GM23338 (cell line): ENCODE results near the gene ANO1. TPM values are rescaled to one million over a fixed set of nuclear protein-coding genes. Genes with fewer than 3 reads are reported as not detected.

Source experiments
- ATAC-seq: fragments of 200-7000 bp; cut with Tn5 transposase; 3 replicates; pipeline ENCODE4 v1.9.1; 2020
- DNase-seq: peaks from one replicate; pipeline ENCODE4 v3.0.0-alpha.2; 2015; ENCODE audit warnings: low spot score
- H2AFZ ChIP-seq: fragments of 200-600 bp; sonication (generic); 2 replicates; pipeline ENCODE4 v1.8.0; 2016; ENCODE audit warnings: antibody characterized with exemption, mild to moderate bottlenecking, moderate library complexity
- H3F3A ChIP-seq: fragments of 200-600 bp; sonication (generic); replicated peaks from 2 replicates; pipeline ENCODE4 v1.8.0; 2017; ENCODE audit warnings: antibody characterized with exemption, mixed run types, low read depth
- H3K27ac ChIP-seq: fragments of 200-600 bp; sonication (generic); 2 replicates; pipeline ENCODE4 v1.6.1; 2016; ENCODE audit warnings: low read depth
- H3K27me3 ChIP-seq: fragments of 200-600 bp; sonication (generic); 2 replicates; pipeline ENCODE4 v1.8.0; 2016; ENCODE audit warnings: mild to moderate bottlenecking, mixed run types, moderate library complexity; ENCODE audit not compliant: insufficient read depth
- H3K36me3 ChIP-seq: fragments of 200-600 bp; sonication (generic); 2 replicates; pipeline ENCODE4 v1.8.0; 2016; ENCODE audit warnings: mild to moderate bottlenecking; ENCODE audit not compliant: insufficient read depth
- H3K4me1 ChIP-seq: fragments of 200-600 bp; sonication (generic); 2 replicates; pipeline ENCODE4 v1.8.0; 2016; ENCODE audit warnings: mild to moderate bottlenecking, moderate library complexity; ENCODE audit not compliant: insufficient read depth
- H3K4me2 ChIP-seq: fragments of 200-600 bp; sonication (generic); 2 replicates; pipeline ENCODE4 v1.7.1; 2017; ENCODE audit warnings: mixed run types
- H3K4me3 ChIP-seq: fragments of 200-600 bp; sonication (generic); 2 replicates; pipeline ENCODE4 v1.6.1; 2016; ENCODE audit warnings: mixed run types
- H3K79me2 ChIP-seq: fragments of 200-600 bp; sonication (generic); replicated peaks from 2 replicates; pipeline ENCODE4 v1.8.0; 2017; ENCODE audit warnings: mild to moderate bottlenecking; ENCODE audit not compliant: insufficient read depth
- H3K9me2 ChIP-seq: fragments of 200-600 bp; sonication (generic); 2 replicates; pipeline ENCODE4 v1.8.0; 2017; ENCODE audit not compliant: insufficient read depth
- H4K20me1 ChIP-seq: fragments of 200-600 bp; sonication (generic); replicated peaks from 2 replicates; pipeline ENCODE4 v1.8.0; 2017; ENCODE audit warnings: mild to moderate bottlenecking; ENCODE audit not compliant: insufficient read depth
- H3K27ac Mint-ChIP-seq: 2 replicates; pipeline ENCODE4 v1.8.0; 2020; ENCODE audit warnings: inconsistent platforms, mild to moderate bottlenecking, moderate library complexity, mixed read lengths
- H3K27me3 Mint-ChIP-seq: 3 replicates; pipeline ENCODE4 v1.8.0; 2022; ENCODE audit warnings: low read depth, mild to moderate bottlenecking, moderate library complexity, mixed read lengths, inconsistent platforms; ENCODE audit not compliant: insufficient read depth, poor library complexity
- H3K36me3 Mint-ChIP-seq: 3 replicates; pipeline ENCODE4 v1.8.0; 2021; ENCODE audit warnings: low read depth, mild to moderate bottlenecking, inconsistent platforms, moderate library complexity, mixed read lengths
- H3K4me1 Mint-ChIP-seq: 3 replicates; pipeline ENCODE4 v1.8.0; 2020; ENCODE audit warnings: mild to moderate bottlenecking, inconsistent platforms, mixed read lengths
- H3K4me3 Mint-ChIP-seq: 3 replicates; pipeline ENCODE4 v1.8.0; 2021; ENCODE audit warnings: moderate library complexity, mild to moderate bottlenecking, inconsistent platforms, mixed read lengths
- H3K9me3 Mint-ChIP-seq: 3 replicates; pipeline ENCODE4 v1.8.0; 2020; ENCODE audit warnings: moderate library complexity, mild to moderate bottlenecking, inconsistent platforms, mixed read lengths
- CREB1 ChIP-seq: fragments of 250-450 bp; sonication (Bioruptor Pico); IDR thresholded peaks from 2 replicates; pipeline ENCODE4 v1.5.0; 2020; ENCODE audit warnings: low read depth, mild to moderate bottlenecking, moderate library complexity
- ZNF114 ChIP-seq: fragments of 250-450 bp; sonication (Bioruptor Pico); IDR thresholded peaks from 2 replicates; pipeline ENCODE4 v1.5.0; 2020; ENCODE audit warnings: mild to moderate bottlenecking, moderate library complexity
- polyA plus RNA-seq: library from polyadenylated mRNA; unstranded; fragments of >200 nt; fragmentation: Nextera tagmentation; extraction: Ambion mirVana; gene quantifications from 2 replicates; pipeline ENCODE4 v1.2.1, GENCODE V29; 2016
- total RNA-seq: library from RNA; depleted of rRNA; stranded (reverse); fragments of >200 nt; shearing (Covaris generic); gene quantifications from 2 replicates; pipeline ENCODE4 v1.2.3, GENCODE V29; 2014
- TF ChIP-seq, protein P1 (sequence below): fragments of 250-450 bp; sonication (Bioruptor Pico); IDR thresholded peaks from 2 replicates; pipeline ENCODE4 v1.5.0; 2020; ENCODE audit warnings: mild to moderate bottlenecking, moderate library complexity
- TF ChIP-seq, protein P2 (sequence below): IDR thresholded peaks from 2 replicates; pipeline ENCODE4 v1.6.1; 2016; ENCODE audit warnings: antibody characterized with exemption
- TF ChIP-seq, protein P3 (sequence below): IDR thresholded peaks from one replicate; pipeline ENCODE4 v1.6.1; 2018; ENCODE audit warnings: antibody characterized with exemption; ENCODE audit not compliant: unreplicated experiment

Gene ANO1
- total and polyA plus RNA-seq, 2 experiments from 2014 or later = 1.4 to 3.4 TPM

DNA sequence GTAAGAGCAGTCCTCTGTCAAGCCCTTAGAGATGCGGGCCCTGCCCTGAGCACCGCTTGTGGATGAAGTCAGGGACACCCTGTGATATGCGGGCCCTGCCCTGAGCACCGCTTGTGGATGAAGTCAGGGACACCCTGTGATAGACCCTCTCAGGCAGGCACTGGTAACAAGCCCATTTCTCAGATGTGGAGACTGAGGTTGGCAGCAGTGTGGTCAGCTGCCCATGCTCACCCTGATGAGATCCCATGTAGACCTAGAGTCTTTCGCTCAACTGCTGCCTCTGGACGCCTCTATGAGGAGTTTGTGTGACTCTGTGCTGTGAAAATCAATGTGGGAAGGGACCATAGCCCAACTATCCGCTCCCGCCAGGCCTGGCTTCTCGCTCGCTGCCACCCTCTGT lies 66.1 kb downstream of the ANO1 start (continued):
- TF ChIP-seq, protein P1, sequence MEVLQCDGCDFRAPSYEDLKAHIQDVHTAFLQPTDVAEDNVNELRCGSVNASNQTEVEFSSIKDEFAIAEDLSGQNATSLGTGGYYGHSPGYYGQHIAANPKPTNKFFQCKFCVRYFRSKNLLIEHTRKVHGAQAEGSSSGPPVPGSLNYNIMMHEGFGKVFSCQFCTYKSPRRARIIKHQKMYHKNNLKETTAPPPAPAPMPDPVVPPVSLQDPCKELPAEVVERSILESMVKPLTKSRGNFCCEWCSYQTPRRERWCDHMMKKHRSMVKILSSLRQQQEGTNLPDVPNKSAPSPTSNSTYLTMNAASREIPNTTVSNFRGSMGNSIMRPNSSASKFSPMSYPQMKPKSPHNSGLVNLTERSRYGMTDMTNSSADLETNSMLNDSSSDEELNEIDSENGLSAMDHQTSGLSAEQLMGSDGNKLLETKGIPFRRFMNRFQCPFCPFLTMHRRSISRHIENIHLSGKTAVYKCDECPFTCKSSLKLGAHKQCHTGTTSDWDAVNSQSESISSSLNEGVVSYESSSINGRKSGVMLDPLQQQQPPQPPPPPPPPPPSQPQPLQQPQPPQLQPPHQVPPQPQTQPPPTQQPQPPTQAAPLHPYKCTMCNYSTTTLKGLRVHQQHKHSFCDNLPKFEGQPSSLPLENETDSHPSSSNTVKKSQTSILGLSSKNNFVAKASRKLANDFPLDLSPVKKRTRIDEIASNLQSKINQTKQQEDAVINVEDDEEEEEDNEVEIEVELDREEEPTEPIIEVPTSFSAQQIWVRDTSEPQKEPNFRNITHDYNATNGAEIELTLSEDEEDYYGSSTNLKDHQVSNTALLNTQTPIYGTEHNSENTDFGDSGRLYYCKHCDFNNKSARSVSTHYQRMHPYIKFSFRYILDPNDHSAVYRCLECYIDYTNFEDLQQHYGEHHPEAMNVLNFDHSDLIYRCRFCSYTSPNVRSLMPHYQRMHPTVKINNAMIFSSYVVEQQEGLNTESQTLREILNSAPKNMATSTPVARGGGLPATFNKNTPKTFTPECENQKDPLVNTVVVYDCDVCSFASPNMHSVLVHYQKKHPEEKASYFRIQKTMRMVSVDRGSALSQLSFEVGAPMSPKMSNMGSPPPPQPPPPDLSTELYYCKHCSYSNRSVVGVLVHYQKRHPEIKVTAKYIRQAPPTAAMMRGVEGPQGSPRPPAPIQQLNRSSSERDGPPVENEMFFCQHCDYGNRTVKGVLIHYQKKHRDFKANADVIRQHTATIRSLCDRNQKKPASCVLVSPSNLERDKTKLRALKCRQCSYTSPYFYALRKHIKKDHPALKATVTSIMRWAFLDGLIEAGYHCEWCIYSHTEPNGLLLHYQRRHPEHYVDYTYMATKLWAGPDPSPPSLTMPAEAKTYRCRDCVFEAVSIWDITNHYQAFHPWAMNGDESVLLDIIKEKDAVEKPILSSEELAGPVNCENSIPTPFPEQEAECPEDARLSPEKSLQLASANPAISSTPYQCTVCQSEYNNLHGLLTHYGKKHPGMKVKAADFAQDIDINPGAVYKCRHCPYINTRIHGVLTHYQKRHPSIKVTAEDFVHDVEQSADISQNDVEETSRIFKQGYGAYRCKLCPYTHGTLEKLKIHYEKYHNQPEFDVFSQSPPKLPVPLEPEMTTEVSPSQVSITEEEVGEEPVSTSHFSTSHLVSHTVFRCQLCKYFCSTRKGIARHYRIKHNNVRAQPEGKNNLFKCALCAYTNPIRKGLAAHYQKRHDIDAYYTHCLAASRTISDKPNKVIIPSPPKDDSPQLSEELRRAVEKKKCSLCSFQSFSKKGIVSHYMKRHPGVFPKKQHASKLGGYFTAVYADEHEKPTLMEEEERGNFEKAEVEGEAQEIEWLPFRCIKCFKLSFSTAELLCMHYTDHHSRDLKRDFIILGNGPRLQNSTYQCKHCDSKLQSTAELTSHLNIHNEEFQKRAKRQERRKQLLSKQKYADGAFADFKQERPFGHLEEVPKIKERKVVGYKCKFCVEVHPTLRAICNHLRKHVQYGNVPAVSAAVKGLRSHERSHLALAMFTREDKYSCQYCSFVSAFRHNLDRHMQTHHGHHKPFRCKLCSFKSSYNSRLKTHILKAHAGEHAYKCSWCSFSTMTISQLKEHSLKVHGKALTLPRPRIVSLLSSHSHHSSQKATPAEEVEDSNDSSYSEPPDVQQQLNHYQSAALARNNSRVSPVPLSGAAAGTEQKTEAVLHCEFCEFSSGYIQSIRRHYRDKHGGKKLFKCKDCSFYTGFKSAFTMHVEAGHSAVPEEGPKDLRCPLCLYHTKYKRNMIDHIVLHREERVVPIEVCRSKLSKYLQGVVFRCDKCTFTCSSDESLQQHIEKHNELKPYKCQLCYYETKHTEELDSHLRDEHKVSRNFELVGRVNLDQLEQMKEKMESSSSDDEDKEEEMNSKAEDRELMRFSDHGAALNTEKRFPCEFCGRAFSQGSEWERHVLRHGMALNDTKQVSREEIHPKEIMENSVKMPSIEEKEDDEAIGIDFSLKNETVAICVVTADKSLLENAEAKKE (CRISPR knock-in tag) = no peak
- TF ChIP-seq ZNF114 (CRISPR knock-in tag) (no peak), CREB1 (no peak)
- TF ChIP-seq, protein P2, sequence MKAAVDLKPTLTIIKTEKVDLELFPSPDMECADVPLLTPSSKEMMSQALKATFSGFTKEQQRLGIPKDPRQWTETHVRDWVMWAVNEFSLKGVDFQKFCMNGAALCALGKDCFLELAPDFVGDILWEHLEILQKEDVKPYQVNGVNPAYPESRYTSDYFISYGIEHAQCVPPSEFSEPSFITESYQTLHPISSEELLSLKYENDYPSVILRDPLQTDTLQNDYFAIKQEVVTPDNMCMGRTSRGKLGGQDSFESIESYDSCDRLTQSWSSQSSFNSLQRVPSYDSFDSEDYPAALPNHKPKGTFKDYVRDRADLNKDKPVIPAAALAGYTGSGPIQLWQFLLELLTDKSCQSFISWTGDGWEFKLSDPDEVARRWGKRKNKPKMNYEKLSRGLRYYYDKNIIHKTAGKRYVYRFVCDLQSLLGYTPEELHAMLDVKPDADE = no peak

DNA sequence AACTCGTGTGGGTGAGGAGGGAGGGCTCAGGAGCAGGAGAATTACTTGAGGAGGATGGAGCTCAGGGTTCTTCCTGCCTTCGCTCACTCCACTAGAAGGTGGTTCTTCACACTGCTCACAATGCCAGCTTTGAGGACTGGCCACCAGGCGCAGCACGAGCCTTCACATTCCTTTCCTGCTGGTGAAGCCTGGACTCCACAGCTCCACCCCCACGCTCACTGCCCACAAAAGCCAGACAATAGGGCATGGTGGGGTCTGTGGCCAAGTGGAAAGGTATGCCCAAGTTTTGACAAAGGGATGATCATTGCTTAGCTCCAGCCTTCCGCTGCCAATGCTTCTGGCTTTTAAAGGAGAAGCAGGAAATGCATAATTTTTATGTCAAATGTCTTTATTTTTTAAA lies 67.0 kb downstream of the ANO1 start:
- Mint-ChIP-seq H3K27ac (no peak overlapping the region), H3K36me3 (no peaks in the 10 kb centered on the region), H3K4me1 (peaks cover 47% of the 10 kb centered on the region), H3K4me3 (no peak overlapping the region), H3K27me3 (peaks cover 15% of the 10 kb centered on the region), H3K9me3 (no peaks in the 10 kb centered on the region; the same call in 2 of the 3 replicates)
- Histone ChIP-seq H3K9me2 (no peaks in the 10 kb centered on the region), H3K27me3 (no peaks in the 10 kb centered on the region), H3K27ac (no peak overlapping the region), H3K4me2 (no peak overlapping the region), H2AFZ (no peak overlapping the region), H3K4me1 (peaks cover 21% of the 10 kb centered on the region), H3K36me3 (no peaks in the 10 kb centered on the region), H3K79me2 (no peaks in the 10 kb centered on the region), H3K4me3 (no peak overlapping the region), H3F3A (0 out of 2 replicates have a peak, but pooled peaks cover 4% of the 10 kb centered on the region), H4K20me1 (no peaks in the 10 kb centered on the region)
- ATAC-seq (no peak), DNase-seq (no peak)
- TF ChIP-seq, protein P3, sequence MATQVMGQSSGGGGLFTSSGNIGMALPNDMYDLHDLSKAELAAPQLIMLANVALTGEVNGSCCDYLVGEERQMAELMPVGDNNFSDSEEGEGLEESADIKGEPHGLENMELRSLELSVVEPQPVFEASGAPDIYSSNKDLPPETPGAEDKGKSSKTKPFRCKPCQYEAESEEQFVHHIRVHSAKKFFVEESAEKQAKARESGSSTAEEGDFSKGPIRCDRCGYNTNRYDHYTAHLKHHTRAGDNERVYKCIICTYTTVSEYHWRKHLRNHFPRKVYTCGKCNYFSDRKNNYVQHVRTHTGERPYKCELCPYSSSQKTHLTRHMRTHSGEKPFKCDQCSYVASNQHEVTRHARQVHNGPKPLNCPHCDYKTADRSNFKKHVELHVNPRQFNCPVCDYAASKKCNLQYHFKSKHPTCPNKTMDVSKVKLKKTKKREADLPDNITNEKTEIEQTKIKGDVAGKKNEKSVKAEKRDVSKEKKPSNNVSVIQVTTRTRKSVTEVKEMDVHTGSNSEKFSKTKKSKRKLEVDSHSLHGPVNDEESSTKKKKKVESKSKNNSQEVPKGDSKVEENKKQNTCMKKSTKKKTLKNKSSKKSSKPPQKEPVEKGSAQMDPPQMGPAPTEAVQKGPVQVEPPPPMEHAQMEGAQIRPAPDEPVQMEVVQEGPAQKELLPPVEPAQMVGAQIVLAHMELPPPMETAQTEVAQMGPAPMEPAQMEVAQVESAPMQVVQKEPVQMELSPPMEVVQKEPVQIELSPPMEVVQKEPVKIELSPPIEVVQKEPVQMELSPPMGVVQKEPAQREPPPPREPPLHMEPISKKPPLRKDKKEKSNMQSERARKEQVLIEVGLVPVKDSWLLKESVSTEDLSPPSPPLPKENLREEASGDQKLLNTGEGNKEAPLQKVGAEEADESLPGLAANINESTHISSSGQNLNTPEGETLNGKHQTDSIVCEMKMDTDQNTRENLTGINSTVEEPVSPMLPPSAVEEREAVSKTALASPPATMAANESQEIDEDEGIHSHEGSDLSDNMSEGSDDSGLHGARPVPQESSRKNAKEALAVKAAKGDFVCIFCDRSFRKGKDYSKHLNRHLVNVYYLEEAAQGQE = no peak
